GM23338 (cell line): Measurements from ENCODE around the gene STAMBP. TPM values are rescaled to one million over a fixed set of nuclear protein-coding genes. Genes with fewer than 3 reads are reported as not detected.

Experiments used
- ATAC-seq: fragments of 200-7000 bp; cut with Tn5 transposase; 3 replicates; pipeline ENCODE4 v1.9.1; 2020
- DNase-seq: peaks from one replicate; pipeline ENCODE4 v3.0.0-alpha.2; 2015; ENCODE audit warnings: low spot score
- H2AFZ ChIP-seq: fragments of 200-600 bp; sonication (generic); 2 replicates; pipeline ENCODE4 v1.8.0; 2016; ENCODE audit warnings: antibody characterized with exemption, mild to moderate bottlenecking, moderate library complexity
- H3F3A ChIP-seq: fragments of 200-600 bp; sonication (generic); replicated peaks from 2 replicates; pipeline ENCODE4 v1.8.0; 2017; ENCODE audit warnings: antibody characterized with exemption, mixed run types, low read depth
- H3K27ac ChIP-seq: fragments of 200-600 bp; sonication (generic); 2 replicates; pipeline ENCODE4 v1.6.1; 2016; ENCODE audit warnings: low read depth
- H3K27me3 ChIP-seq: fragments of 200-600 bp; sonication (generic); 2 replicates; pipeline ENCODE4 v1.8.0; 2016; ENCODE audit warnings: mild to moderate bottlenecking, mixed run types, moderate library complexity; ENCODE audit not compliant: insufficient read depth
- H3K36me3 ChIP-seq: fragments of 200-600 bp; sonication (generic); 2 replicates; pipeline ENCODE4 v1.8.0; 2016; ENCODE audit warnings: mild to moderate bottlenecking; ENCODE audit not compliant: insufficient read depth
- H3K4me1 ChIP-seq: fragments of 200-600 bp; sonication (generic); 2 replicates; pipeline ENCODE4 v1.8.0; 2016; ENCODE audit warnings: mild to moderate bottlenecking, moderate library complexity; ENCODE audit not compliant: insufficient read depth
- H3K4me2 ChIP-seq: fragments of 200-600 bp; sonication (generic); 2 replicates; pipeline ENCODE4 v1.7.1; 2017; ENCODE audit warnings: mixed run types
- H3K4me3 ChIP-seq: fragments of 200-600 bp; sonication (generic); 2 replicates; pipeline ENCODE4 v1.6.1; 2016; ENCODE audit warnings: mixed run types
- H3K79me2 ChIP-seq: fragments of 200-600 bp; sonication (generic); replicated peaks from 2 replicates; pipeline ENCODE4 v1.8.0; 2017; ENCODE audit warnings: mild to moderate bottlenecking; ENCODE audit not compliant: insufficient read depth
- H3K9me2 ChIP-seq: fragments of 200-600 bp; sonication (generic); 2 replicates; pipeline ENCODE4 v1.8.0; 2017; ENCODE audit not compliant: insufficient read depth
- H4K20me1 ChIP-seq: fragments of 200-600 bp; sonication (generic); replicated peaks from 2 replicates; pipeline ENCODE4 v1.8.0; 2017; ENCODE audit warnings: mild to moderate bottlenecking; ENCODE audit not compliant: insufficient read depth
- H3K27ac Mint-ChIP-seq: 2 replicates; pipeline ENCODE4 v1.8.0; 2020; ENCODE audit warnings: inconsistent platforms, mild to moderate bottlenecking, moderate library complexity, mixed read lengths
- H3K27me3 Mint-ChIP-seq: 3 replicates; pipeline ENCODE4 v1.8.0; 2022; ENCODE audit warnings: low read depth, mild to moderate bottlenecking, moderate library complexity, mixed read lengths, inconsistent platforms; ENCODE audit not compliant: insufficient read depth, poor library complexity
- H3K36me3 Mint-ChIP-seq: 3 replicates; pipeline ENCODE4 v1.8.0; 2021; ENCODE audit warnings: low read depth, mild to moderate bottlenecking, inconsistent platforms, moderate library complexity, mixed read lengths
- H3K4me1 Mint-ChIP-seq: 3 replicates; pipeline ENCODE4 v1.8.0; 2020; ENCODE audit warnings: mild to moderate bottlenecking, inconsistent platforms, mixed read lengths
- H3K4me3 Mint-ChIP-seq: 3 replicates; pipeline ENCODE4 v1.8.0; 2021; ENCODE audit warnings: moderate library complexity, mild to moderate bottlenecking, inconsistent platforms, mixed read lengths
- H3K9me3 Mint-ChIP-seq: 3 replicates; pipeline ENCODE4 v1.8.0; 2020; ENCODE audit warnings: moderate library complexity, mild to moderate bottlenecking, inconsistent platforms, mixed read lengths
- CREB1 ChIP-seq: fragments of 250-450 bp; sonication (Bioruptor Pico); IDR thresholded peaks from 2 replicates; pipeline ENCODE4 v1.5.0; 2020; ENCODE audit warnings: low read depth, mild to moderate bottlenecking, moderate library complexity
- CTCF ChIP-seq, 2 experiments: fragments of 200-600 bp in 1 of 2; sonication (generic) in 1 of 2; conservative IDR thresholded peaks; 2 replicates each; pipeline versions ENCODE4 v1.5.1 to v1.6.1; 2016 to 2017; ENCODE audit warnings: antibody characterized with exemption in 2 of 2, low read depth in 2 of 2, mild to moderate bottlenecking in 2 of 2, moderate library complexity in 1 of 2
- ETS1 ChIP-seq: IDR thresholded peaks from 2 replicates; pipeline ENCODE4 v1.6.1; 2016; ENCODE audit warnings: antibody characterized with exemption
- EZH2 ChIP-seq: fragments of 200-600 bp; sonication (generic); IDR thresholded peaks from one replicate; pipeline ENCODE4 v1.8.0; 2017; ENCODE audit warnings: antibody characterized with exemption, mild to moderate bottlenecking, low read depth; ENCODE audit not compliant: unreplicated experiment
- EZH2phosphoT487 ChIP-seq: fragments of 200-600 bp; sonication (generic); IDR thresholded peaks from one replicate; pipeline ENCODE4 v1.8.1; 2018; ENCODE audit warnings: antibody characterized with exemption; ENCODE audit not compliant: unreplicated experiment
- JUNB ChIP-seq: IDR thresholded peaks from one replicate; pipeline ENCODE4 v1.6.1; 2016; ENCODE audit warnings: antibody characterized with exemption; ENCODE audit not compliant: unreplicated experiment
- NANOG ChIP-seq: IDR thresholded peaks from 2 replicates; pipeline ENCODE4 v1.6.1; 2016; ENCODE audit warnings: antibody characterized with exemption, borderline replicate concordance
- POLR2AphosphoS5 ChIP-seq: IDR thresholded peaks from 2 replicates; pipeline ENCODE4 v1.6.1; 2016; ENCODE audit warnings: antibody characterized with exemption, low read depth
- REST ChIP-seq: IDR thresholded peaks from one replicate; pipeline ENCODE4 v1.6.1; 2018; ENCODE audit warnings: antibody characterized with exemption; ENCODE audit not compliant: unreplicated experiment
- STAT1 ChIP-seq: IDR thresholded peaks from one replicate; pipeline ENCODE4 v1.6.1; 2016; ENCODE audit warnings: antibody characterized with exemption; ENCODE audit not compliant: unreplicated experiment
- ZNF114 ChIP-seq: fragments of 250-450 bp; sonication (Bioruptor Pico); IDR thresholded peaks from 2 replicates; pipeline ENCODE4 v1.5.0; 2020; ENCODE audit warnings: mild to moderate bottlenecking, moderate library complexity
- ZNF331 ChIP-seq: fragments of 250-450 bp; sonication (Bioruptor Pico); IDR thresholded peaks from 2 replicates; pipeline ENCODE4 v1.5.0; 2020; ENCODE audit warnings: low read depth, mild to moderate bottlenecking, moderate library complexity
- ZNF462 ChIP-seq: fragments of 250-450 bp; sonication (Bioruptor Pico); IDR thresholded peaks from 2 replicates; pipeline ENCODE4 v1.5.0; 2020; ENCODE audit warnings: mild to moderate bottlenecking, moderate library complexity
- polyA plus RNA-seq: library from polyadenylated mRNA; unstranded; fragments of >200 nt; fragmentation: Nextera tagmentation; extraction: Ambion mirVana; gene quantifications from 2 replicates; pipeline ENCODE4 v1.2.1, GENCODE V29; 2016
- total RNA-seq: library from RNA; depleted of rRNA; stranded (reverse); fragments of >200 nt; shearing (Covaris generic); gene quantifications from 2 replicates; pipeline ENCODE4 v1.2.3, GENCODE V29; 2014

STAMBP gene
- total and polyA plus RNA-seq, 2 experiments from 2014 or later, result 33.9 to 106 TPM

GRCh38 chr2:73822276-73822675, 6.5 kb upstream of the STAMBP start:
- ATAC-seq (no peak), DNase-seq (no peak)
- H3K4me2 ChIP-seq, result no peak overlapping the region
- no peak overlapping the region for H3K4me3 Mint-ChIP-seq
- H3K27ac Mint-ChIP-seq, result no peak overlapping the region
- no peak overlapping the region for H3K4me3 ChIP-seq
- H3K36me3 Mint-ChIP-seq, result no peaks in the 10 kb centered on the region
- H3K9me2 ChIP-seq, result no peaks in the 10 kb centered on the region
- H3K27me3 ChIP-seq, result no peaks in the 10 kb centered on the region
- H3K36me3 ChIP-seq, result no peaks in the 10 kb centered on the region
- peaks cover 10% of the 10 kb centered on the region; the same call in 1 of the 2 replicates for H3K4me1 ChIP-seq
- no peaks in the 10 kb centered on the region for H3F3A ChIP-seq
- H3K27ac ChIP-seq, result no peak overlapping the region
- peaks cover 7% of the 10 kb centered on the region for H3K27me3 Mint-ChIP-seq
- TF ChIP-seq STAT1 (no peak), JUNB (no peak), CTCF (conservative IDR thresholded peaks at IDR 0.05; ENCODE audit: low read depth in 2 of 2) (no peak), NANOG (no peak), CREB1 (CRISPR knock-in tag) (no peak), EZH2 (no peak), ZNF114 (CRISPR knock-in tag) (no peak), REST (no peak), ETS1 (no peak), ZNF462 (CRISPR knock-in tag) (no peak), POLR2AphosphoS5 (no peak), ZNF331 (CRISPR knock-in tag) (no peak), EZH2phosphoT487 (no peak)
- no peaks in the 10 kb centered on the region for H4K20me1 ChIP-seq
- no peaks in the 10 kb centered on the region for H3K9me3 Mint-ChIP-seq
- H3K79me2 ChIP-seq, result no peaks in the 10 kb centered on the region
- H3K4me1 Mint-ChIP-seq, result peaks cover 11% of the 10 kb centered on the region
- no peak overlapping the region for H2AFZ ChIP-seq
